K562 (cell line): ENCODE results near the gene HOXC11. TPM values are rescaled to one million over a fixed set of nuclear protein-coding genes. Genes with fewer than 3 reads are reported as not detected.

ENCODE experiments used
- ATAC-seq: fragments of 200-7000 bp; cut with Tn5 transposase; 3 replicates; pipeline ENCODE4 v1.9.1; 2020; ENCODE audit warnings: moderate library complexity
- BruUV-seq: library from RNA; stranded (reverse); fragments of 400-500 nt; replicated peaks from 2 replicates; lab custom pipeline; 2021; lab: Mats Ljungman, UMichigan
- CTCF ChIA-PET: fragments of 300-600 bp; formaldehyde crosslinking; extraction: SDS; loops from one replicate; lab custom pipeline; 2021; ENCODE audit warnings: low intra/inter-chr PET ratio; lab: Yijun Ruan, JAX
- POLR2A ChIA-PET: fragments of 300-600, 350-650 bp; sonication (Branson Sonifier 250); formaldehyde crosslinking; extraction: SDS; loops from one replicate; lab custom pipeline; 2021; ENCODE audit warnings: antibody characterized with exemption, inconsistent platforms; lab: Yijun Ruan, JAX
- DNase-seq, 4 experiments: peaks; one replicate each; pipeline versions ENCODE4 v3.0.0 to v3.0.0-alpha.2; 2011 to 2018; ENCODE audit warnings: low spot score in 3 of 4, mixed read lengths in 3 of 4; ENCODE audit errors: extremely low read depth in 1 of 4
- FAIRE-seq: peaks from 2 replicates; lab custom pipeline; 2011; peaks lifted over from hg19 to GRCh38; lab: Jason Lieb, UNC
- H2AFZ ChIP-seq: 2 replicates; pipeline ENCODE4 v1.6.0; 2011; ENCODE audit warnings: low read depth, low read length, control low read depth, inconsistent platforms
- H3K27ac ChIP-seq: fragments of 200-600 bp; 3 replicates; pipeline ENCODE4 v1.8.0; 2011; ENCODE audit warnings: low read depth, mild to moderate bottlenecking, control low read depth, inconsistent platforms, low read length, moderate library complexity, mixed read lengths; ENCODE audit errors: extremely low read depth
- H3K27me3 ChIP-seq, 2 experiments: fragments of 300-600 bp in 1 of 2; 2 replicates in 1 of 2; 3 replicates in 1 of 2; pipeline versions ENCODE4 v1.6.0 to v1.8.0; 2011; ENCODE audit warnings: inconsistent platforms in 2 of 2, low read length in 2 of 2, mild to moderate bottlenecking in 1 of 2, mixed read lengths in 1 of 2, moderate library complexity in 1 of 2; ENCODE audit not compliant: control insufficient read depth in 2 of 2, insufficient read depth in 2 of 2
- H3K36me3 ChIP-seq: fragments of 300-600 bp; 3 replicates; pipeline ENCODE4 v1.8.0; 2011; ENCODE audit warnings: mild to moderate bottlenecking, low read length, inconsistent platforms; ENCODE audit not compliant: control insufficient read depth, insufficient read depth
- H3K4me1 ChIP-seq, 2 experiments: fragments of 200-600 bp in 1 of 2; replicated peaks in 1 of 2; 2 replicates in 1 of 2; 3 replicates in 1 of 2; pipeline versions ENCODE4 v1.5.1 to v1.8.0; 2011; ENCODE audit warnings: inconsistent platforms in 2 of 2, low read length in 2 of 2, mild to moderate bottlenecking in 1 of 2, mixed read lengths in 1 of 2, moderate library complexity in 1 of 2; ENCODE audit not compliant: control insufficient read depth in 2 of 2, insufficient read depth in 2 of 2
- H3K4me2 ChIP-seq: 2 replicates; pipeline ENCODE4 v1.6.1; 2011; ENCODE audit warnings: low read length, control low read depth, inconsistent platforms, mixed read lengths; ENCODE audit not compliant: insufficient read depth
- H3K4me3 ChIP-seq: fragments of 200-600 bp; sonication (generic), shearing (Covaris generic); 2 replicates; pipeline ENCODE4 v1.5.1; 2016; ENCODE audit warnings: control low read depth, inconsistent platforms
- H3K79me2 ChIP-seq: fragments of 200-600 bp; 3 replicates; pipeline ENCODE4 v1.8.0; 2011; ENCODE audit warnings: low read length, inconsistent platforms; ENCODE audit not compliant: control insufficient read depth, insufficient read depth
- H3K9ac ChIP-seq, 2 experiments: 2 replicates each; pipeline versions ENCODE4 v1.6.0 to v1.6.1; 2011; ENCODE audit warnings: low read depth in 2 of 2, low read length in 2 of 2, control low read depth in 1 of 2, inconsistent platforms in 1 of 2, mild to moderate bottlenecking in 1 of 2, mixed read lengths in 1 of 2; ENCODE audit not compliant: insufficient read depth in 1 of 2
- H3K9me1 ChIP-seq: one replicate; pipeline ENCODE4 v1.6.0; 2011; ENCODE audit warnings: inconsistent platforms, mild to moderate bottlenecking, low read length, moderate library complexity; ENCODE audit not compliant: control insufficient read depth, insufficient read depth
- H3K9me3 ChIP-seq: replicated peaks from 2 replicates; pipeline ENCODE4 v1.5.1; 2011; ENCODE audit warnings: low read depth, low read length, inconsistent platforms; ENCODE audit not compliant: control insufficient read depth, insufficient read depth
- H4K20me1 ChIP-seq: replicated peaks from 2 replicates; pipeline ENCODE4 v1.6.1; 2011; ENCODE audit warnings: low read length, inconsistent platforms, mixed read lengths; ENCODE audit not compliant: control insufficient read depth, insufficient read depth
- ATF4 ChIP-seq: fragments of 450-650 bp; formaldehyde crosslinking; IDR thresholded peaks from 2 replicates; pipeline ENCODE4 v1.4.0; 2022; ENCODE audit warnings: mild to moderate bottlenecking, moderate library complexity
- CBX1 ChIP-seq: sonication (generic); IDR thresholded peaks from 2 replicates; pipeline ENCODE4 v1.6.1; 2016; ENCODE audit warnings: antibody characterized with exemption, low read depth, mild to moderate bottlenecking
- GABPB1 ChIP-seq: sonication (generic); formaldehyde crosslinking; IDR thresholded peaks from 2 replicates; pipeline ENCODE4 v1.8.0; 2022; ENCODE audit warnings: mild to moderate bottlenecking, missing genetic modification reagents
- GTF2A2 ChIP-seq: IDR thresholded peaks from 2 replicates; pipeline ENCODE4 v1.6.1; 2016; ENCODE audit warnings: mild to moderate bottlenecking, missing genetic modification characterization, missing compliant biosample characterization
- MAZ ChIP-seq, 2 experiments: fragments of 450-650 bp in 1 of 2; sonication (generic) in 1 of 2; formaldehyde crosslinking; IDR thresholded peaks in 1 of 2; conservative IDR thresholded peaks in 1 of 2; 2 replicates each; pipeline versions ENCODE4 v1.4.0 to v1.5.0; 2020; ENCODE audit warnings: mild to moderate bottlenecking in 1 of 2, missing genetic modification reagents in 1 of 2
- RNF2 ChIP-seq: sonication (generic); IDR thresholded peaks from 2 replicates; pipeline ENCODE4 v1.6.1; 2016
- ZNF699 ChIP-seq: fragments of 250-450 bp; sonication (Bioruptor Pico); IDR thresholded peaks from 2 replicates; pipeline ENCODE4 v1.8.0; 2021; ENCODE audit warnings: mild to moderate bottlenecking, moderate library complexity; ENCODE audit not compliant: insufficient replicate concordance
- ZSCAN29 ChIP-seq: fragments of 450-650 bp; IDR thresholded peaks from 2 replicates; pipeline ENCODE4 v1.6.1; 2017
- WGBS: fragments of 100-300 bp; shearing (Covaris generic); methylation state at CpG from one replicate; pipeline ENCODE4 v1.1.6; 2016; ENCODE audit warnings: low coverage, mixed read lengths; ENCODE audit not compliant: insufficient coverage; ENCODE audit errors: missing lambda C conversion rate; 5-methylcytosine and 5-hydroxymethylcytosine counted together
- in situ Hi-C: fragments of 300-500 bp; cut with MboI; formaldehyde crosslinking; loops from 4 replicates; pipeline ENCODE4 v1.15.0; 2018; ENCODE audit warnings: inconsistent platforms, mixed read lengths
- intact Hi-C: fragments of 100-400 bp; cut with micrococcal nuclease; formaldehyde crosslinking; loops from 2 replicates; pipeline ENCODE4 v1.14.2; 2022
- polyA plus RNA-seq, 8 experiments: library from polyadenylated mRNA; depleted of rRNA in 4 of 8; stranded (reverse) in 5 of 8; unstranded in 3 of 8; fragments of >200 nt; fragmentation: Nextera tagmentation in 2 of 8; fragmentation: Illumina TruSeq in 1 of 8; extraction: Ambion mirVana in 2 of 8; extraction: Trizol in 1 of 8; gene quantifications; 2 replicates each; pipeline versions ENCODE4 v1.2.1 to v1.2.3, GENCODE V29; 2011 to 2014; ENCODE audit warnings: inconsistent platforms in 1 of 8, missing spikeins in 1 of 8
- total RNA-seq, 7 experiments: library from RNA; depleted of rRNA in 6 of 7; stranded (reverse); fragments of >200 nt in 6 of 7; fragmentation: Illumina TruSeq in 2 of 7; extraction: Trizol in 2 of 7; gene quantifications; 2 replicates each; pipeline versions ENCODE4 v1.2.1 to v1.2.3, GENCODE V29; 2011 to 2021; ENCODE audit warnings: low replicate concordance in 1 of 7

The HOXC11 gene
- total and polyA plus RNA-seq, 9 of the 15 experiments (the other 6 are each of a cell fraction or from before 2014, with no cell fraction given), result not detected

GRCh38 chr12:53963434-53964314 is 9.3 kb upstream of the HOXC11 start:
- H3K36me3 ChIP-seq, result no peaks in the 10 kb centered on the region
- H3K79me2 ChIP-seq, result no peaks in the 10 kb centered on the region
- DNase-seq, result peak in 2 of 4 experiments; percentile 64 to 65
- H3K27ac ChIP-seq, result no peak overlapping the region
- peak; percentile 31; the same call in 2 of the 3 replicates for ATAC-seq
- peaks cover 12% of the 10 kb centered on the region; the same call in 1 of the 2 replicates for H4K20me1 ChIP-seq
- H3K4me3 ChIP-seq, result no peak overlapping the region
- peak overlapping the region in 1 of 2 experiments; percentile 76; a peak in 1 of 4 replicates for H3K9ac ChIP-seq
- H3K9me1 ChIP-seq, result no peaks in the 10 kb centered on the region
- 3% methylated on average over 38 of the region's 38 CpGs for WGBS
- FAIRE-seq, result no peak
- H3K4me1 ChIP-seq, result peaks cover 0 to 23% of the 10 kb centered on the region in 2 experiments; a peak in 4 of 5 replicates
- in situ Hi-C loops, result no loop called here
- peaks cover 65 to 80% of the 10 kb centered on the region in 2 experiments for H3K27me3 ChIP-seq
- no peaks in the 10 kb centered on the region for H3K9me3 ChIP-seq
- intact Hi-C loops, result no loop called here
- CTCF ChIA-PET, result no interaction called here
- no peak for TF ChIP-seq GABPB1
- TF ChIP-seq RNF2, result peak; percentile 21; the same call in 1 of the 2 replicates
- 0 out of 4 replicates have a peak, but pooled peaks of 1 of the 2 experiments have one; percentile 13 for TF ChIP-seq MAZ (CRISPR knock-in tag; conservative IDR thresholded peaks at IDR 0.05 in 1 of 2, IDR thresholded peaks at IDR 0.05 in 1 of 2)
- no peak for TF ChIP-seq CBX1
- TF ChIP-seq ATF4 (CRISPR knock-in tag), result no peak
- no peak for TF ChIP-seq ZSCAN29
- TF ChIP-seq ZNF699 (CRISPR knock-in tag), result no peak
- no peak for TF ChIP-seq GTF2A2 (tag)
- no peak overlapping the region for H2AFZ ChIP-seq
- H3K4me2 ChIP-seq, result no peak overlapping the region
- BruUV-seq, result no TSS peak
- POLR2A ChIA-PET, result interaction anchor here (0.6 to 1.6 kb wide), 3 partner anchors 10 to 165 kb away, joined by 3 read pairs; no protein-coding TSS in a partner anchor
